GM18868 (cell line): ENCODE results near the gene STPG3.

Experiments used
- ATAC-seq: cut with Tn5 transposase; IDR thresholded peaks from one replicate; pipeline ENCODE4 v1.9.1; 2021; ENCODE audit warnings: mild to moderate bottlenecking, moderate library complexity; ENCODE audit not compliant: unreplicated experiment

The STPG3 gene

DNA sequence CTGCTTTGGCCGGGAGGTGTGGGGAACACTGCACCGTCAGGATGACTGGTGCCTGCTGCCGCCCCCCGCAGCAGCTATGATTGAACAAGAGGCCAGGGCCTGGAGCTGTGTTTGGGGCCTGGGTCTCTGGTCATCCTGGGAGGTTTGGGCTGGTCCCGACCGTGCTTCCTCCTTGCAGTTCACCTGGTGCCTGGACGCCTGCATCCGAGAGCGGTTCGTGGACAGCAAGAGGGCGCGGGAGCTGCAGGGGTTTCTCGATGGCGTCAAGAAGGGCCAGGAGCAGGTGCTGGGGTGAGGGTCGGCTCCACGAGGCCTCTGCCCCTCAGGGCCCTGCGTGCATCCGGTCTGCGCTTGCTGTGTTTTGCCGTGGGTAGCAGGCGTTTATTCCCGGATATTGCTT lies 13.0 kb downstream of the STPG3 start:
- ATAC-seq, result no peak

DNA sequence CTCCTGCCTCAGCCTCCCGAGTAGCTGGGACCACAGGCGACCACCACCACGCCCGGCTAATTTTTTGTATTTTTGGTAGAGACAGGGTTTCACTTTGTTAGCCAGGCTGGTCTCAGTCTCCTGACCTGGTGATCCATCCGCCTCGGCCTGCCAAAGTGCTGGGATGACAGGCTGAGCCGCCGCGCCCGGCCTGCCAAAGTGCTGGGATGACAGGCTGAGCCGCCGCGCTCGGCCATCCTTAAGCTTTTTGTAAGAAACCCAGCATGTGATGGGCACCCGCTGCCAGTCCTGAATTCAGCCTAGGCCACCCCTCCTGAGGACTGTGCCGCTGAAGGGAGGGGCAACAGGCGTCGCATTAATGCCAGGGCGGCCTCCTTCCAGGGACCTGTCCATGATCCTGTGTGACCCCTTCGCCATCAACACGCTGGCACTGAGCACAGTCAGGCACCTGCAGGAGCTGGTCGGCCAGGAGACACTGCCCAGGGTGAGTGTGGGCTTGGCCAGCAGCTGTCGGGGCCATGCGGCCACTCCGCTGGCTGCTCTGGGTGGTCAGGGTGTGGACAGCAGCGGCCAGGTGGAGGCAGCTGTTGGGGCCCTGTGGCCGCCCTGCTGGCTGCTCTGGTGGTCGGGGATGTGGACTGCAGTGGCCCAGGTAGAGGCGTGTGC lies 14.5 kb downstream of the STPG3 start:
- no peak for ATAC-seq

DNA sequence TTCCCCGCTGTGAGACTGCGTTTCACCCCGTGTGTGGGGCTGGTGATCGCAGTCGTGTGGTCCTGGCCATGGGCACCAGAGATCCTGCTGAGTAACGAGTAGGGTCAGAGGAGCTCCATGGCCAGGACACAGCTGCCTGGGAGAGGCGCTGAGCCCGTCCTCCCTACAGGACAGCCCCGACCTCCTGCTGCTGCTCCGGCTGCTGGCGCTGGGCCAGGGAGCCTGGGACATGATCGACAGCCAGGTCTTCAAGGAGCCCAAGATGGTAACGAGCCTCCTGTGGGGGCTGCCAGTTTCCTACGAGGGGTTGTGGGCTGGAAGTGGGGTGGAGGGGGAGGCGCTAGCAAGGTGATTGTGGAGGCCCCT lies 15.1 kb downstream of the STPG3 start:
- ATAC-seq, result no peak

DNA sequence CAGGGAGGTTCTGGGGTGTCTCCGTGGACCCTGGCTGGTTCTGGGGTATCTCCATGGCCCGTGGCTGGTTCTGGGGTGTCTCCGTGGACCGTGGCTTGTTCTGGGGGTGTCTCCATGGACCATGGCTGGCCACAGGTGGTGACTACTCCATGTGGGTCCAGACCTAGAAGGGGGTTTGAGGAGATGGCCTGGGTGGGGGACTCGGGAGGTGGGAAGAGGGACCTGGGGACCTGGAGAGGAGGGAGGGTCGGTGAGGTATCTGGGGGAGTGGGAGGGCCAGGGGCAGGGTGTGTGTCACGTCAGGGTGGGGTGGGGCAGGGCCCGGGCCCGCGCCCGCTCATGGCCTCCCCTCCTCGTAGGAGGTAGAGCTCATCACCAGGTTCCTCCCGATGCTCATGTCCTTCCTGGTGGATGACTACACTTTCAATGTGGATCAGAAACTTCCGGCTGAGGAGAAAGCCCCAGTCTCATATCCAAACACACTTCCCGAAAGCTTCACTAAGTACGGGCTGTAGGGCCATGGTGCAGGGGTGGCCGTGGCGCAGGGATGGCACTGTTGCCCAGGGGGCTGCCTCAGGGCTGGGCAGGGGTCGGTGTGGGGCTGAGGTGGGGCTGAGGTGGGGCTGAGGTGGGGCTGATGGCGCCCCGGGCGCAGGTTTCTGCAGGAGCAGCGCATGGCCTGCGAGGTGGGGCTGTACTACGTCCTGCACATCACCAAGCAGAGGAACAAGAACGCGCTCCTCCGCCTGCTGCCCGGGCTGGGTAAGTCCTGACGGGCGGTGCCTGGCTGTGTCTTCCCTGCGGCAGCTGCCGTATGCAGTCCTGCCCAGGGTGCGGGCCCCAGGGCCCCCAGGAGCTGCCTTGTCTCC lies 15.7 kb downstream of the STPG3 start:
- no peak for ATAC-seq

DNA sequence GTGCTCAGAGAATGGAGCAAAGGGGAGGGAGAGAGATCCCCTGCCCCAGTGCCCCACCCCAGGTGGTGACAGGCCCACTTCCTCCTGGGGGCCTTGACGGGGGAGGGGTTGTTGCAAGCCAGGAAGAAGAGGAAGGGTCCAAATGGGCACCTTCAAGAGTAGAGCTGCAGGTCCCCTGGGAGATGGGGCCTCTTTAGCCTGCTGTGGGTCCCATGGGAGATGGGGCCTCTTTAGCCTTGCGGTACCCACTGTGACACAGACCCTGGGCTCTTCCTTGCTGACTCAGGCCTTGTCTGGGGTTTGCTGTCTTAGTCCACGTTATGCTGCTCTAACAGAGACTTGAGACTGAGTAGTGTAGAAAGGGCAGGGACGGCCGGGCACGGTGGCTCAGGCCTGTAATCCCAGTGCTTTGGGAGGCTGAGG lies 16.9 kb downstream of the STPG3 start:
- peak; percentile 53 for ATAC-seq

DNA sequence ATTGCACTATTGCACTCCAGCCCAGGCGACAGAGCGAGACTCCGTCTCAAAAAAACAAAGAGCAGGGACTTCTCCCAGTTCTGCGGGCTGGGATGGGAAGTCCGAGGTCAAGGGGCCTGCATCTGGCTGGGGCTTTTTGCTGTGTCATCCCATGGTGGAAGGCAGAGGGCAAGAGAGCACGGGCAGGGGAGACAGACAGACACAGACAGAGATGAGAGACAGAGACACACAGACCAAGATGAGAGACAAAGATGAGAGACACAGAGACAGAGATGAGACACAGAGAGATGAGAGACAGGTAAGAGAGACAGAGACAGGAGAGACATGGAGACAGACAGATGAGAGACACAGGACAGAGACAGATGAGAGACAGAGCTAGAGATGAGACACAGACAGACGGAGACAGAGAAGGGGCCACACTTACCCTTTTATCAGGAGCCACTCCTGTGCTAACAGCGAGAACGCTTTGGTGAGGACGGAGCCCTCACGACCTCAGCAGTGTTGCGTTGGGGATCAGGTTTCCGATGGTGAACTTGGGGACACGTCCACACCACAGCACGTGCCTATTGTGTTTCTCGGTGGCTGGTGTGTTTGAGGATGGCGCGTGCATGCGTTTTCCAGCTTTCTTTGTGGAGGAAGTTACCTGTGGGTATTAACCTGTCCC lies 17.6 kb downstream of the STPG3 start:
- no peak for ATAC-seq

DNA sequence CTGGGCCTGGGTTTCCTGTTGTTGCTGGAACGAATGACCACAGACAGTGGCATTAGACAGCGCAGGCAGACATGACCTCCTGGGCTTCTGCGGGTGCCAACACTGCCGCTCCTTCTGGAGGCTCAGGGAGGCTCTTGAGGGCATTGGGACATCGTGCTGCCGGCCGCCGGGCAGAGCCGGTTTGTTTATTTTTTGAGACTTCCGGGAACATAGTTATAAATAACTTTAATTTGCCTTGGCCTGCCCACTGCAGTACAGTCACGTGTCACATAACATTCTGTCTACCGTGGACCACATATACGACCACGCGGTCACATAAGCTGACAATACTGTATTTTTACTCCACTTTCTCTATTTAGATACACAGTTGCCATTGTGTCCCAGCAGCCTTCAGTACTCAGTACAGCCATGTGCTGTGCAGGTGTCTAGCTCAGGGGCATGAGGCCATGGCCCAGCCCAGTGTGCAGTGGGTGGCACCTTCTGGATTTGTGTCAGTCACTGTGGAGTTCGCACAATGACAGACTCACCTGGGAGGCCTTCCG lies 18.2 kb downstream of the STPG3 start:
- ATAC-seq, result no peak

DNA sequence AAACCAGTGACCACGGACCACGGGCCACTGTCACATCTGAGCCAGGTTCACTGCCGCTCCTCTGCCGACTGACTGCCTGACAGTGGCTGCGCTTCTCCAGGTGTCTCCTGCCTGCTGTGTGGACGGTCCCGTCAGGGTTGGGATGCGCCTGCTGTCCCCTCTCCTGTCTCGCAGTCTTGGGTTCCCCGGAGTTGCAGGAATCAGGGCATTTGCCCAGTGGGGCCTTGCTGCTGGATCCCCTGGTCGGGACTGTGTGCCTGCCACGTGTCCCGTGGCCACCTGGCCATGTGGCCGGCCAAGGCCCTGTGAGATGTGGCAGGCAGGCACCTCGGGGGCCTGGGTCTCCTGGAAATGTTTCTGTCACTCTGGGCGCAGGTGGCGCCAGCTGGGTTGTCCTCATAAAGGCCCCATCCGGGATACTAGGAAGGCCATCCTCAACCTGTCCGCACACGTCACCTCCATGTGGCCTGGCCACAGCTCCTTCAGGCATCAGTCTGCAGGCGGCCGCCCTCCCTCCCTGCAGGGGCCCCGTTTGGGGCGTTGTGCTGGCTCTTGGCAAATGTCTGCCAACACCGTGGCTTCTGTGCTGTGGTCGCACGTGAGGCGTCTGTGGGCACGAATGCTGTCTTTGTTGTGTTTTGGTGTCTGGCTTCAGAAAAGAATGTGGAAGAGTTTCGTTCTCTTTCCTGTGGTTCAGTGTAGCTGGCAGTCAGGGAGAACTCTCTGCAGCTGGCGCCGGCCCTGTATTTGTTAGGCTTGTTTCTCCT lies 20.0 kb downstream of the STPG3 start:
- ATAC-seq, result no peak

DNA sequence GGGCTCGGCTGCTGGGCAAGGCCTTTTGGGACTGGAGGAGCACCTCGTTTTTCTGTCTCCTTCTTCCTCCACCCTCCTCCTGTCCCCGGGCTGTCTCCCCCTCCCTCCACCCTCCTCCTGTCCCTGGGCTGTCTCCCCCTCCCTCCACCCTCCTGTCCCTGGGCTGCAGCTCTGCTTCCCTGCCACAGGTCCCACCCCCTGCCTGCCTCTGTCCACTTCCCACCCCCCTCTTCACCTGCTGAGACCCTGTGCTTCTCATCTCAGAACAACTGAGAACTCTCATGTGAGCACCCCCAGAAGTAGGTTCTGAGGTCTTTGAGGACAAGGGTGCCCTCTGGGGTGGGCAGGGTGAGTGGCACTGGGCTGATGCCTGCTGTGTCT lies 20.6 kb downstream of the STPG3 start:
- ATAC-seq, result no peak

DNA sequence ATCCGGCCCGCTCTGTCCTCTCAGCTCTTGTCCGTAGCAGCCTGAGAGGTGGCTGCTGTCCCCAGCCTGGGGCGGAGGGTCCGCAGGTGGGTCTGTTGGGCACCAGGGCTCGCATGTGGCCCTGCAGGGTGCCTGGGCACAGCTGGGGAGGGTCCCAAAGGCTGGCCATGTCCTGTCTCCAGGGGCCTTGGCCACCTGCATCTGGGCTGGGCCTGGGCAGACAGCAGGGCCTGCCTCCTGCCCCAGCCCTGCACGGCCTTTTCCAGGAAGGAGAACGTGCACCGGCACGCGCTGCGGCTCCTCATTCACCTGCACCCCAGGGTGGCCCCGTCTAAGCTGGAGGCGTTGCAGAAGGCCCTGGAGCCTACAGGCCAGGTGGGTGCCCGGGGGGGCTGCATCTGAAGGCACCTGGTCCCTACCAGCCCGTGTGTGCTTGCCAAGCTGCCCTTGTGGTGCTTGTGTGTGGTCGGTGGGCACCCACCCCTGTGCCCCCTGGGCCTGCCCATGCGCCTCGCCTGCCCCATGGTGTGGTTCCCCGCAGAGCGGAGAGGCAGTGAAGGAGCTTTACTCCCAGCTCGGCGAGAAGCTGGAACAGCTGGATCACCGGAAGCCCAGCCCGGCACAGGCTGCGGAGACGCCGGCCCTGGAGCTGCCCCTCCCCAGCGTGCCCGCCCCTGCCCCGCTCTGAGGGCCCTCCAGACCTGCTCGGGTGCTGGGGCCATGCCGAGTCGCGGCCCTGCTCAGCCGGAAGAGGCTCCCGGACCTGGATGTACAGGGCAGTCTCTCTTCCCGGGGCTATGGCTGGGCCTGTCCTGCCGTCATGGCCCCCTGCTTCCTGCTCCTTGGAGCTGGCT lies 21.4 kb downstream of the STPG3 start:
- ATAC-seq, result no peak

DNA sequence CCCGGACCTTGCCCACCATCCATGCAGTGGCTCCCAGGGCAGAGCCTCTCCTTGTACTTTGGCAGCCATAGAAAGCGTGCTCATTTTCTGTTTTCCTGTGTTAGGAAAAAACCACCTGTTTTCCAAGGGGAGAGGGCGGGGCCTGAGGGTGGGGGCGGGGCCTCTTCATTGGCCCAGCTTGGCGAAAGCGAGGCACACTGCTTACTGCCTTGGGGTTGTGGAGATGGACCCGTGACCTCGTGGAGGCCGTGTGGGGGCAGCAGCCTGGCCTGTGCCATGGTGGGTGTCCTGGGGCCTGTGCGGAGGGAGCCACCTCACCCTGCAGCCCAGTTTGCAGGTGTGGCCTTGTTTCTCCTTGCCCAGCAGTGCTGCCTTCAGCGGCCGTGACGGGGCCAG lies 22.0 kb downstream of the STPG3 start:
- no peak for ATAC-seq

DNA sequence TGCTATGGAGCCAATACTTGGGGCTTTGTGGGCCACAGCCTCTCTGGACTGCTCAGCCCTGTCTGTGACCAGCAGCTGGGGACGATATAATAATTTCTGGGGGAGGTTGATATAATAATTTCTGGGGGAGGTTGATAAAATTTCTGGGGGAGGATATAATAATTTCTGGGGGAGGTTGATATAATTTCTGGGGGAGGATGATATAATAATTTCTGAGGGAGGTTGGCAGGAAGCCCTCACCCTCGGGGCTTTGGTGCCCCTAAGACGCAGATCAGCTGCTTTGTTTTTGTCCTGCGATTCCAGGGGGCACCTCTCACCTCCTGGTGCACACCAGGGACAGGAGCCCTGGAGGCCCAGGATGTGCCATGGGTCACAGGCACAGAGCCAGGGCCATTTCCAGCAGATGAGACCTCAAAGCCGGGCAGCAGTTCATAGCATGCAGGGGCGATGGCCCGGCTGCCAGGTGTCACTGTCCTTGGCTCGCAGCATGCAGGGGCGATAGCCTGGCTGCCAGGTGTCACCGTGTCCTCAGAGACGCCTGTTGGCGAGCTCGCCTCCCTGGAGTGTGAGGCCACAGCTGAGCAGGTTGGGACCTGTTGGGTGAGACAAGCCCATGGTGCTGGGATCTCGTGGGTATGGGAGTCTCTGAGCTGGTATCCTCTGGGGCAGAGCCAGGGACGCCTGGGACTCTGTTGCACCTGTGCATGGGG lies 22.7 kb downstream of the STPG3 start:
- ATAC-seq, result no peak

DNA sequence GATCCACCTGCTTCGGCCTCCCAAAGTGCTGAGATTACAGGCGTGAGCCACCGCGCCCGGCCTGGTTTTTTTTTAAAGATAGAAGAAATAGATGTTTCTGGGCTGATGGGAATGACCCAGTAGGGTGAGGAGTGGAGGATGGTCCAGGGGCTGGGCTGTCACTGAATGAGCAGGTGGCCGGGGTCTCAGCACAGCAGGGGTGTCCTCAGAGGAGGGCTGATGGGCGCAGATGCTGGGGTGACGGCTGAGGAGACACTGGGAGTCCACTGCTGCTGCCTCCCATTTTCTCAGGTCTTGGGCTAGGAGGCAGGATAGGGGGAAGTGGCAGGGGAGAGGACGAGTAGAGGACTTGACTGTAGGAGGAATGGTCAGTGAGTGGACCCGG lies 24.1 kb downstream of the STPG3 start:
- no peak for ATAC-seq

DNA sequence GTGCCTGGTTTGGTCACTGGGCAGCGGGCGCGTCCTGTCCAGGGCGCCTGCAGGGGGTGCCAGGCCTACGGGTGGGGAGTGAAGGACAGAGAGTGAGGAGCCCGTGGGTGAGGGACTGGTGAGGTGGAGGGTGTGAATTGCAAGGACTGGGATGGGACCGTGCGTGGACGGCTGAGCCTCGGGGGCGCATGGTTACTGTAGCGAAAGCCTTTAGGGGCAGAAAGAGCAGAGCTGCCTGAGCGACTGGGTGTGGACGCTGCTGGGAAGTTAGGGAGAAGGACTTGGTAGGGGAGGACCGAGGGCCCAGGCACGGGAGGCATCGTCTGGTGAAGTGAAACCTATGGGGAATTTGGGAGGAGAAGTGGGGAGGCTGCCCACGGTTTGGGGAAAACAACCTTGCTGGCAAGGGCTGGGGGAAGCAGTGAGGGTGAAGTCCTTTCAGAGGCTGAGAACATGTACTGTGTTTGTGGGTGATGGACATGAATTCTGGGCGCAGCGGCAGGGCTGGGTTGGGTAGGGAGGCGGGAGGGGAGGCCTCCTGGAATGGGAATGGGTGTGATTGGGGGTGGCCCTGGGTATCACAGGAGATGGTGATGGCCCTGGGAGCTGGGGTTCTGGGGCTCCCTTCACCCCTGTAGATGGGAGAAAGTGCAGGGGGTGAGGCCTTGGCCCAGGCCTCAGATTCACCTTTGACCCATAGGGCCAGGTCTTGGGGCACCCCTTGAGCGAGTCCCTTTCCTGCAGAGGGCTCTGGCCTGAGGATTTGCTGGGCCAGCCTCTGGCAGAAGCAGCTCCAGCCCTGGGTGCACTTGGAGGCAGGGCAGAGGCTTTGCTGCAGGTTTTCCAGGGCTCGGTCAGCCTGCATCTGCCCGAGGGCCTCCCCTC lies 24.7 kb downstream of the STPG3 start:
- ATAC-seq, result no peak

DNA sequence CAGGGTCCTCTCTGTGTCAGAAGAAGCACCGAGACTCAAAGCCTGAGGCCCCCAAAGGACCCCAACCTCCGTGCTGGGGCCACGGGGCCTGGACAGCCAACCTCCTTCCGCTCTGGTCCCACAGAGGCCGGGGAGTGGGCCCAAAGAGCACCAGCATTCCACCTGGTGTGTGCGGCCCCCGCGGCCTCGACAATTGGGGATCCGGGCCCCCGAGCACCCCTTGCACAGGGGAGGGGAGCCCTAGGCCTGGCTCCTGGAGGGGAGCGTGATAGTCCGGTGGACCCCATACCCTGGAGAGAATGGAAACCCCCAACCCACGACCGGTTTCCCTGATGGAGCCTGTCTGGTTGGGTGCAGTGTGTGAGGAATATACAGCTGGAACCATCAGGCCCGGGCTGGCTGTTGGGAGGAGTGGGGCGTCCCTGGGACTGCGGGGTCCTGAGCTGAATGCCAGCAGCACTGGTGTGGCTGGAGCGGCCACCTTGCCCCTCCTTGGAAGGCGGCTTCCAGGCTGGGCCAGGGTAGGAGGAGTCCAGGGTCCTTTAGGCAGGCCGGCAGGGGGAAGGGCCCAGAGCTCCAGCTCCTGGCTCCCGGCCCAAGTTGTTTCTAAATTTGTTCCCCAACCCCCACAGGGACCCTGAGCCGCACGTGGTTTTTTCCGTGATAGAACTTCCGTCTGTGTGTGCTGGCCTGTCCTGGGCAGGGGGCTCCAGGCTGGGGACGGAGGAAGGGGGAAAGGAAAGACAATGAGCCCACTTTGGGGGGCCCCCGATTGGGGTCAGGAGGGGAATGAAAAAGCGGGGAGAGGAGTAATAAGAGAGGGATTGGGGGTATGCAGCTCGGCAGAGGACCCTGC lies 25.6 kb downstream of the STPG3 start:
- no peak for ATAC-seq

DNA sequence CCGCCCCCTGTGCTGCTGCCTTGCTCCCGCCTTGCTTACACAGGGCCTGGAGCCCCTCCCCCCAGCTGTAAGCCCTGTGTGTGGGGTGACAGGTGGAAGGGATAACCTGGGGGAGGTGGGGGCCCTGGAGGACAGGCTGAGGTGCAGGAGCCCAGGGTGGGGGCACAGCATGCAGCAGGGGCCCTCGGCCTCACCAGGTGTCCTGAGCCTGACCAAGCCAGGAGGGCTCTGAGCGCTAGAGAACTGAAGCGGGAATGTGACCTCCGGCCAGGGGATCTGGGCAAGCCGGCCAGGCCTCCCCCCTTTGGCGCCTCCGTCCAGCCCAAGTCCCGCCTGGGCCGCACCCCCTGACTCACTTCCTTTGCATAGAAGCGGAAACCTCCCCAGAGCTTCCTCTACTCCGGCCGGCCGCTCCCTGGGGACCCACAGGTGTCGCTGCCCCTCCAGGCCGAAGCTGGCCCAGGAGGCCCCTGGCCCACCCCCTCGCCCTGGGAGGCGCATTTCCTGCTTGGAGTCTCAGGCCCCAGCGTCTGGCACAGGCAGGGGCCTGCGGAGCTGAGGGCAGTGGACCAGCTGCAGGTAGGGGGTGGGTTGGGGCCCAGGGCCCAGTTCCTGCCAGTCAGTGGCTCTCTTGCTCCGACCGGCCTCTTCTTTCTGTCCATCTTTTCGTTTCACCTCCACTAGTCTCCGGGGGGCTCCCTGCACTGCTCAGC lies 26.4 kb downstream of the STPG3 start, which contains the start of gene TOR4A:
Gene TOR4A, plus strand, starts transcription at position 398 of the 713 bp plus-strand sequence. CDS start 964 bp downstream, outside the sequence.
- ATAC-seq, result peak; percentile 70
